Mesendoderm (in vitro differentiated cells): ENCODE data around the gene GAS6.
"Not testable (repeated sequence)": the region's sequence is repeated elsewhere in the genome, so short reads cannot be mapped to it uniquely, and the experiment has no call there.

Source experiments
- DNase-seq: peaks from one replicate; pipeline ENCODE4 v3.0.0; 2013
- H2AK5ac ChIP-seq: 2 replicates; pipeline ENCODE4 v1.6.1; 2013; ENCODE audit warnings: low read length, inconsistent platforms
- H2BK120ac ChIP-seq: 2 replicates; pipeline ENCODE4 v1.6.1; 2013; ENCODE audit warnings: low read depth, mild to moderate bottlenecking, low read length, moderate library complexity, mixed read lengths
- H2BK15ac ChIP-seq: replicated peaks from 2 replicates; pipeline ENCODE4 v1.6.1; 2013; ENCODE audit warnings: low read depth, mild to moderate bottlenecking, moderate library complexity
- H2BK5ac ChIP-seq: 2 replicates; pipeline ENCODE4 v1.6.1; 2013; ENCODE audit warnings: low read length, inconsistent platforms
- H3K18ac ChIP-seq: 2 replicates; pipeline ENCODE4 v1.6.1; 2013; ENCODE audit warnings: mild to moderate bottlenecking, low read length, mixed read lengths
- H3K23ac ChIP-seq: one replicate; pipeline ENCODE4 v1.6.1; 2013; ENCODE audit warnings: low read length
- H3K27ac ChIP-seq: 2 replicates; pipeline ENCODE4 v1.5.1; 2013; ENCODE audit warnings: low read depth, mild to moderate bottlenecking, inconsistent platforms, low read length, moderate library complexity
- H3K27me3 ChIP-seq: 2 replicates; pipeline ENCODE4 v1.6.1; 2013; ENCODE audit warnings: low read length, control low read depth, mild to moderate bottlenecking, inconsistent platforms; ENCODE audit not compliant: insufficient read depth, poor library complexity
- H3K36me3 ChIP-seq: 2 replicates; pipeline ENCODE4 v1.6.1; 2013; ENCODE audit warnings: low read length, inconsistent platforms; ENCODE audit not compliant: control insufficient read depth, insufficient read depth
- H3K4ac ChIP-seq: one replicate; pipeline ENCODE4 v1.6.1; 2013; ENCODE audit warnings: low read depth, mild to moderate bottlenecking, low read length, moderate library complexity
- H3K4me1 ChIP-seq: 2 replicates; pipeline ENCODE4 v1.6.1; 2013; ENCODE audit warnings: low read depth, low read length, inconsistent platforms; ENCODE audit not compliant: control insufficient read depth
- H3K4me2 ChIP-seq: 2 replicates; pipeline ENCODE4 v1.6.1; 2013; ENCODE audit warnings: low read length
- H3K4me3 ChIP-seq: 2 replicates; pipeline ENCODE4 v1.5.1; 2013; ENCODE audit warnings: mild to moderate bottlenecking, low read length
- H3K56ac ChIP-seq: one replicate; pipeline ENCODE4 v1.6.1; 2013; ENCODE audit warnings: low read length
- H3K79me1 ChIP-seq: 2 replicates; pipeline ENCODE4 v1.6.1; 2013; ENCODE audit warnings: low read length, inconsistent platforms
- H3K79me2 ChIP-seq: 2 replicates; pipeline ENCODE4 v1.6.1; 2013; ENCODE audit warnings: mild to moderate bottlenecking, low read length; ENCODE audit not compliant: control insufficient read depth, insufficient read depth
- H3K9ac ChIP-seq: 2 replicates; pipeline ENCODE4 v1.6.1; 2013; ENCODE audit warnings: low read length, inconsistent platforms
- H4K5ac ChIP-seq: one replicate; pipeline ENCODE4 v1.6.1; 2013; ENCODE audit warnings: low read length
- H4K8ac ChIP-seq: one replicate; pipeline ENCODE4 v1.6.1; 2013; ENCODE audit warnings: low read depth, mild to moderate bottlenecking, control low read depth, low read length, moderate library complexity
- WGBS: extraction: QIAGEN DNeasy Blood & Tissue Kit; methylation state at CpG from one replicate; pipeline ENCODE4 v1.1.7; 2013; ENCODE audit warnings: low lambda C conversion rate, missing lambda C conversion rate; ENCODE audit not compliant: insufficient coverage; ENCODE audit errors: extremely low coverage; 5-methylcytosine and 5-hydroxymethylcytosine counted together

GAS6 gene

DNA sequence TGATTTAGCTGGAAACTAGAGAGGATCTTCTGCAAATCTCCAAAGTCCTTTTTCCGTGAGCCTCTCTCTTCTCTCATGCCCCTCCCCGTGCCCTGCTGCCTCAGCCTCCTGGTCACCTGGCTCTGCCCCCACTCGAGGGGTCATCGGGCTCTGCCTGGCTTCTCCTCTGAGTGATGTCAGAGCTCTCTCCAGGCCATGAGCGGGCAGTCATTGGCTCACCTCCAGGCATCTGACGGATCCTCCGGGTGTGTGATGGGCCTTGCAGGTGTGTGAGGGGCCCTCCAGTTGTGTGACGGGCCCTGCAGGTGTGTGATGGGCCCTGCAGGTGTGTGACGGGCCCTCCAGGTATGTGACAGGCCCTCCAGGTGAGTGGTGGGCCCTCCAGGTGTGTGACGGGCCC lies 10.3 kb upstream of the GAS6 start:
- Histone ChIP-seq H3K4me3 (no peak overlapping the region), H3K56ac (no peak overlapping the region), H2BK5ac (no peak overlapping the region), H3K27me3 (no peaks in the 10 kb centered on the region), H3K4me2 (no peak overlapping the region), H4K8ac (no peak overlapping the region), H3K18ac (no peak overlapping the region), H4K5ac (no peak overlapping the region), H3K79me2 (no peaks in the 10 kb centered on the region), H3K4ac (no peak overlapping the region), H3K27ac (no peak overlapping the region), H2BK120ac (no peak overlapping the region), H3K9ac (no peak overlapping the region), H3K23ac (no peak overlapping the region), H3K79me1 (no peaks in the 10 kb centered on the region), H2AK5ac (no peak overlapping the region), H3K4me1 (no peaks in the 10 kb centered on the region), H2BK15ac (no peak overlapping the region), H3K36me3 (no peaks in the 10 kb centered on the region)
- DNase-seq: no peak
- WGBS: no CpG with 5 or more reads among the region's 10 CpGs

DNA sequence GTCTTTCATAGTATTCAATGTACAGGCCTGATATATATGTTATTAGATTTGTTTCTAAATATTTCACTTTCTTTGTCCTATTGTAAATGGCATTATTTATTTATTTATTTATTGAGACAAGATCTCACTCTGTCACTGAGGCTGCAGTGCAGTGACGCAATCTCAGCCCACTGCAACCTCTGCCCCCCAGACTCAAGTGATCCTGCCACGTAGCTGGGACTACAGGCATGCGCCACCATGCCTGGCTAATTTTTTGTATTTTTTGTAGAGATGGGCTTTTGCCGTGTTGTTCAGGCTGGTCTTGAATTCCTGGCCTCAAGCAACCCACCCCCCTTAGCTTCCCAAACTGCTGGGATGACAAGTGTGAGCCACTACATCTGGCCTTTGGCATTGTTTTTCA lies 5.4 kb upstream of the GAS6 start:
- DNase-seq: no peak
- Histone ChIP-seq H3K4me3 (no peak overlapping the region), H4K8ac (no peak overlapping the region), H3K4me1 (no peaks in the 10 kb centered on the region), H3K27me3 (peaks cover 6% of the 10 kb centered on the region), H2BK120ac (no peak overlapping the region), H3K79me1 (no peaks in the 10 kb centered on the region), H4K5ac (no peak overlapping the region), H3K36me3 (no peaks in the 10 kb centered on the region), H3K79me2 (no peaks in the 10 kb centered on the region), H2BK15ac (no peak overlapping the region), H2AK5ac (no peak overlapping the region), H3K4me2 (no peak overlapping the region), H3K4ac (no peak overlapping the region), H3K56ac (no peak overlapping the region), H3K9ac (no peak overlapping the region), H2BK5ac (no peak overlapping the region), H3K27ac (no peak overlapping the region), H3K23ac (no peak overlapping the region), H3K18ac (no peak overlapping the region)
- no CpG with 5 or more reads among the region's 4 CpGs for WGBS

DNA sequence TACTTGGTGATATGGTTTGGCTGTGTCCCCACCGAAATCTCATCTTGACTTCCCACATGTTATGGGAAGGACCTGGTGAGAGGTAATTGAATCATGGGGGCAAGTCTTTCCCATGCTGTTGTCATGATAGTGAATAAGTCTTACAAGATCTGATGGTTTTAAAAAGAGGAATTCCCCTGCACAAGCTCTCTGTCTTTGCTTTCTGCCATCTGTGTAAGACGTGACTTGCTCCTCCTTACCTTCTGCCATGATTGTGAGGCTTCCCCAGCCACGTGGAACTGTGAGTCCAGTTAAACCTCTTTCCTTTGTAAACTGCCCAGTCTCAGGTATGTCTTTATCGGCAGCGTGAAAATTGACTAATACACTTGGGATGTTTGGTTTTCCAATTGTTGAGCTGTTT lies 4.0 kb upstream of the GAS6 start:
- not testable (repeated sequence) for H3K4me1 ChIP-seq, H2BK5ac ChIP-seq, H2AK5ac ChIP-seq, H2BK15ac ChIP-seq, H4K8ac ChIP-seq, H3K4me2 ChIP-seq, H3K56ac ChIP-seq, H3K9ac ChIP-seq, H2BK120ac ChIP-seq, H4K5ac ChIP-seq, DNase-seq, H3K27ac ChIP-seq, H3K4me3 ChIP-seq, H3K27me3 ChIP-seq, H3K79me1 ChIP-seq, H3K79me2 ChIP-seq, H3K36me3 ChIP-seq, H3K23ac ChIP-seq, H3K18ac ChIP-seq, H3K4ac ChIP-seq
- WGBS: no CpG with 5 or more reads among the region's 5 CpGs

DNA sequence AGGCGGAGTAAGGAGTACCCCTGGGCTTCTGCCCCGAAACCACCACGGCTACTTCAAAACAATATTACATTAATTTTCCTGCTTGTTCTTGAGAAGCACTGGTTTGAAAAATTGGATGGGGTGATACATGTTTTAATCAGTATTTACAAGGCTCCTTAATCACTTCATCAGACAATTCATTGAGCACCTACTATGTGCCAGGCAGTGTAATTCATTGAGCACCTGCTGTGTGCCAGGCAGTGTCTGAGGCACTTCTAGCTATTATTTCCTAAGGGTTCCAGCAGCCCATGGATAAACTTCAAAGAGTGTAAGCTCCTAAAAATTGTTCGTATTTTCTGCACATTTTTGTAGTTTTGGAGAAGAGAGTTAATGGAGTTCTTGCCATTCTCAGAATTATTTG lies 1.6 kb upstream of the GAS6 start:
- Histone ChIP-seq H3K4ac (no peak overlapping the region), H3K9ac (no peak overlapping the region), H3K18ac (no peak overlapping the region), H2BK120ac (no peak overlapping the region), H3K4me2 (no peak overlapping the region), H3K27ac (no peak overlapping the region), H3K56ac (no peak overlapping the region), H4K8ac (no peak overlapping the region), H3K79me1 (no peaks in the 10 kb centered on the region), H3K23ac (no peak overlapping the region), H2BK15ac (no peak overlapping the region), H3K79me2 (no peaks in the 10 kb centered on the region), H3K27me3 (peaks cover 8% of the 10 kb centered on the region), H3K4me1 (peaks cover 6% of the 10 kb centered on the region), H2BK5ac (no peak overlapping the region), H3K36me3 (no peaks in the 10 kb centered on the region), H4K5ac (no peak overlapping the region), H2AK5ac (no peak overlapping the region), H3K4me3 (no peak overlapping the region)
- no CpG with 5 or more reads among the region's 4 CpGs for WGBS
- DNase-seq: no peak

DNA sequence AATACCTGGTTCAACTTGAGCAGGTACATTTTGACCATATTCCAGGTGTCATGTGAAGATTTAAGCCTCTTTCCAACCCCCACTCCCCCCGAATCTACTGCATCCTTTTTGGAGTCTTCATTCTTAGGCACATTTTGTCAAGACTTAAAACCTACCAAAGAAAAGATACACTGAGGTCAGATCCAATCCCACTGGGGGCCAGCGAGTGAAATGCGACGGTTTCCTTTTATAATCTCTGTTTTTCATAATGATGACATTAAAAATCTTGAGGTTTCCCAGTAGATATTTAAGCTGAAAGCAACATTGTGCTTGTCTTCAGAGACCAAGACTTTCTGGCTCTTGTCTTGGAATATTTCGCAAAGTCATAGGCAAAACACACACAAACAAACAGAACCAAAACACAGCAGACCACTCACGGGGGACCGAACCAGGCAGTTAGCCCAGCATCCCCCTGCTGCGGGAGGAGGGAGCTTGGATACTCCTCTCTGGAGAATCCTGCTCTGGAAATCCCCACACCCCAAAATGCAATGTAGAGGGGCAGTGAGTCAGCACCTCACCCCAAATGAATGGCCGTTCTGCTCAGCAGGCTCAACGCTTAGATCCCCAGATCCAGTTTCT lies 506 bp upstream of the GAS6 start:
- Histone ChIP-seq H3K4me2 (peak overlapping the region; percentile 59), H2BK15ac (no peak overlapping the region), H3K4me1 (peaks cover 15% of the 10 kb centered on the region), H2AK5ac (no peak overlapping the region), H2BK120ac (peak overlapping the region; percentile 36), H3K18ac (no peak overlapping the region), H3K56ac (peak overlapping the region; percentile 85), H3K79me2 (no peaks in the 10 kb centered on the region), H3K27ac (no peak overlapping the region), H4K5ac (no peak overlapping the region), H3K79me1 (no peaks in the 10 kb centered on the region), H3K9ac (peak overlapping the region; percentile 27), H2BK5ac (no peak overlapping the region), H3K4ac (no peak overlapping the region), H3K27me3 (peaks cover 8% of the 10 kb centered on the region), H3K23ac (no peak overlapping the region), H4K8ac (no peak overlapping the region), H3K4me3 (peak overlapping the region; percentile 26), H3K36me3 (no peaks in the 10 kb centered on the region)
- no CpG with 5 or more reads among the region's 10 CpGs for WGBS
- DNase-seq: no peak

DNA sequence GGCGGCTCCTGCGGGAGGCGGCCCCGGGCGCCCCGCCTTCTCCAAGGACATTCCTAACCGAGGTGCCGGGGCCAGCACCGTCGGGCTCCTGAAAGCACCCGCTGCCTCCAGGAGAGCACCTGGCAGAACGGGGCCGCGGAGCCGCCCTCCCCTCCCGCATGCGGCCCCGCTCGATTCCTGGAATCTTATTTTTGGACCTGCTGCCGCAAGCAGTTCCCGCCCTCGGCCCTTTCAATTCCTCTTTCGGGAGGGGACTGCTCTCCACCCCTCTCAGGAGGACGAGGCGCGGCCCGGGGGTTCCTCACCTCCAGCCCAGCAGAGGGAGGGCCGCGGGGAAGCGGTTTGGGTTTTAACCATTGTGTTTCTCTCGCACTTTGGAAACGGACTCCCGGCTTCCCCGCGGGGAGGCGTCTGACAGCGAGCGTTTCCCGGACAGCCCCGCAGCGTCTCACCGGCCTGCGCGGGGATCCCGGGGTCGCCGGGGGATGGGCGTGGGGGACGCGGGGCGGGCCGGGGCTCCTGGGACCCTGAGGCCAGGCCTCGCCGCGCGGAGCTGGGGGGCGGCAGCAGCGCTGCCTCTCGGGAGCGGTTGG lies 849 bp downstream of the GAS6 start:
- H3K27ac ChIP-seq: peak overlapping the region; percentile 38
- H4K8ac ChIP-seq: no peak overlapping the region
- WGBS: no CpG with 5 or more reads among the region's 60 CpGs
- H3K79me2 ChIP-seq: no peaks in the 10 kb centered on the region
- no peak overlapping the region for H3K23ac ChIP-seq
- H3K79me1 ChIP-seq: peaks cover 3% of the 10 kb centered on the region
- H2AK5ac ChIP-seq: no peak overlapping the region
- no peak overlapping the region for H2BK120ac ChIP-seq
- no peak overlapping the region for H3K4ac ChIP-seq
- no peak overlapping the region for H4K5ac ChIP-seq
- DNase-seq: peak; percentile 63
- peak overlapping the region; percentile 15 for H3K18ac ChIP-seq
- no peak overlapping the region for H3K4me3 ChIP-seq
- peak overlapping the region; percentile 85 for H3K56ac ChIP-seq
- H3K36me3 ChIP-seq: no peaks in the 10 kb centered on the region
- peak overlapping the region; percentile 76 for H3K9ac ChIP-seq
- peaks cover 8% of the 10 kb centered on the region for H3K27me3 ChIP-seq
- peaks cover 16% of the 10 kb centered on the region for H3K4me1 ChIP-seq
- H3K4me2 ChIP-seq: peak overlapping the region; percentile 84
- H2BK5ac ChIP-seq: no peak overlapping the region
- no peak overlapping the region for H2BK15ac ChIP-seq
